Measurements from ENCODE around the gene CLEC6A.

- TF ChIP-seq, protein P1, sequence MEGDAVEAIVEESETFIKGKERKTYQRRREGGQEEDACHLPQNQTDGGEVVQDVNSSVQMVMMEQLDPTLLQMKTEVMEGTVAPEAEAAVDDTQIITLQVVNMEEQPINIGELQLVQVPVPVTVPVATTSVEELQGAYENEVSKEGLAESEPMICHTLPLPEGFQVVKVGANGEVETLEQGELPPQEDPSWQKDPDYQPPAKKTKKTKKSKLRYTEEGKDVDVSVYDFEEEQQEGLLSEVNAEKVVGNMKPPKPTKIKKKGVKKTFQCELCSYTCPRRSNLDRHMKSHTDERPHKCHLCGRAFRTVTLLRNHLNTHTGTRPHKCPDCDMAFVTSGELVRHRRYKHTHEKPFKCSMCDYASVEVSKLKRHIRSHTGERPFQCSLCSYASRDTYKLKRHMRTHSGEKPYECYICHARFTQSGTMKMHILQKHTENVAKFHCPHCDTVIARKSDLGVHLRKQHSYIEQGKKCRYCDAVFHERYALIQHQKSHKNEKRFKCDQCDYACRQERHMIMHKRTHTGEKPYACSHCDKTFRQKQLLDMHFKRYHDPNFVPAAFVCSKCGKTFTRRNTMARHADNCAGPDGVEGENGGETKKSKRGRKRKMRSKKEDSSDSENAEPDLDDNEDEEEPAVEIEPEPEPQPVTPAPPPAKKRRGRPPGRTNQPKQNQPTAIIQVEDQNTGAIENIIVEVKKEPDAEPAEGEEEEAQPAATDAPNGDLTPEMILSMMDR (IDR thresholded peaks at IDR 0.05): no peak
- TF ChIP-seq POLR2A (IDR thresholded peaks at IDR 0.05): no peak
These were observed 2.0 kb upstream of the CLEC6A start for GRCh38 chr12:8453796-8454195.
